ENCODE data around the gene CHODL.

Gene CHODL

GRCh38 chr21:18294100-18294499 is 49.5 kb downstream of the CHODL start:
- DNase-seq: no peak

DNA sequence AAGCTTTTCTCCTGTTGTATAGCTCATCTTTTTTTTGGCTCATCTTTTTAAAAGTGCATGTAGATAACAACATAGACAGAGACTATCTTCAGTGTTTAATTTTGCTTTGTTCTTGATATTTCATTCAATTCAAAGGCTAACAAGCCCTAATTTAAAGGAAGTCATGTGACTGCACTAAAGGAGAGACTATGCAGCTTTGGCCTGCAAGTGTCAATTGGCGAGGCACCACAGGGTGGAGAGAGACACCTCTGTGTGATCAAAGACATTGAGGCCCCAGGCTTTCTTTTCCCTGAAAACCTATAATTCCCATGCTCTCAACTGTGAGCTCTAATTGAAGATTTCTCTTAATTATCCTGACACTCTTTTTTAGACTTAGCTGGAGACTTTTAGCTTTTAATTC is 53.6 kb downstream of the CHODL start:
- DNase-seq: no peak
